HG03280 (cell line): ENCODE results near the gene TAF1C.
"Not testable (repeated sequence)": the region's sequence is repeated elsewhere in the genome, so short reads cannot be mapped to it uniquely, and the experiment has no call there.

Experiments used
- ATAC-seq: cut with Tn5 transposase; IDR thresholded peaks from one replicate; pipeline ENCODE4 v1.9.1; 2021; ENCODE audit warnings: mild to moderate bottlenecking, moderate library complexity; ENCODE audit not compliant: unreplicated experiment

The TAF1C gene, protein sequence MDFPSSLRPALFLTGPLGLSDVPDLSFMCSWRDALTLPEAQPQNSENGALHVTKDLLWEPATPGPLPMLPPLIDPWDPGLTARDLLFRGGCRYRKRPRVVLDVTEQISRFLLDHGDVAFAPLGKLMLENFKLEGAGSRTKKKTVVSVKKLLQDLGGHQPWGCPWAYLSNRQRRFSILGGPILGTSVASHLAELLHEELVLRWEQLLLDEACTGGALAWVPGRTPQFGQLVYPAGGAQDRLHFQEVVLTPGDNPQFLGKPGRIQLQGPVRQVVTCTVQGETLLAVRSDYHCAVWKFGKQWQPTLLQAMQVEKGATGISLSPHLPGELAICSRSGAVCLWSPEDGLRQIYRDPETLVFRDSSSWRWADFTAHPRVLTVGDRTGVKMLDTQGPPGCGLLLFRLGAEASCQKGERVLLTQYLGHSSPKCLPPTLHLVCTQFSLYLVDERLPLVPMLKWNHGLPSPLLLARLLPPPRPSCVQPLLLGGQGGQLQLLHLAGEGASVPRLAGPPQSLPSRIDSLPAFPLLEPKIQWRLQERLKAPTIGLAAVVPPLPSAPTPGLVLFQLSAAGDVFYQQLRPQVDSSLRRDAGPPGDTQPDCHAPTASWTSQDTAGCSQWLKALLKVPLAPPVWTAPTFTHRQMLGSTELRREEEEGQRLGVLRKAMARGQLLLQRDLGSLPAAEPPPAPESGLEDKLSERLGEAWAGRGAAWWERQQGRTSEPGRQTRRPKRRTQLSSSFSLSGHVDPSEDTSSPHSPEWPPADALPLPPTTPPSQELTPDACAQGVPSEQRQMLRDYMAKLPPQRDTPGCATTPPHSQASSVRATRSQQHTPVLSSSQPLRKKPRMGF

DNA sequence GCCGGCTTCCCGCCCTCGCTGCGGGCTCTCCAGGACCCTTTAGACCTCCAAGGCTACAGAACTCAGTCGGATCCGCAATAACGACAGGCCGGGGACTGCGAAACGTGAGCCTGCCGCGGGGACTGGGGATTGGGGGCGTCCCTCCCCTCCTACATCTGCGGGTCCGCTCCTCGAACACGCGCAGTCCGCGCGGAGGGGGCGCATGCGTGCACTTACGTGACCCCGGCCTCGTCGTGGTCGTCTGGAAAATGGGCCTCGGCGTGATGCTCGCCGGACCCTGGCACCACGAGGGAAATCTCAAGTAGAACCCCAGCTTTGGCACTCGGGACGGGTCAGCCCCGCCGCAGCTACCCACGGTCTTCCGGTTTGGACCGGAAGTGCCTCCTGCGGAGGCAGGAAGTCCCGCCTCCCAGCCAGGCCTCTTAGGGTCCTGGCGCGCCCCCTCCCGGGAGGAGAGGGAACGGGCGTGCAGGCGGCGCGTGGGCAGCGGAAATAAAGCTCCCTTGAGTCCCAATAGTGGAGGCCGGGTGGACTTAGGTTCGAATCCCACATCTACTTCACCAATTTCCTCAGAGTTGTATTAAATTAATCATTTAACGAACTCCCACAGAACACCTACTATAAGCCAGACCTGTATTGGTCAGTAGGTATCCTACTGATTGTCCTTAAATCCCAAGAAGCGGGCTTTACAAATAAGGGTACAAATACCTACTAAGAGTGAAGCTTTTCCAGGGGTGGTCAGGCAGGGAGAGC is at the start of gene TAF1C:
TSS of gene TAF1C (minus strand) at position 373 of the 753 bp plus-strand sequence. CDS start 2,069 bp downstream, outside the sequence.
- peak; percentile 99 for ATAC-seq

DNA sequence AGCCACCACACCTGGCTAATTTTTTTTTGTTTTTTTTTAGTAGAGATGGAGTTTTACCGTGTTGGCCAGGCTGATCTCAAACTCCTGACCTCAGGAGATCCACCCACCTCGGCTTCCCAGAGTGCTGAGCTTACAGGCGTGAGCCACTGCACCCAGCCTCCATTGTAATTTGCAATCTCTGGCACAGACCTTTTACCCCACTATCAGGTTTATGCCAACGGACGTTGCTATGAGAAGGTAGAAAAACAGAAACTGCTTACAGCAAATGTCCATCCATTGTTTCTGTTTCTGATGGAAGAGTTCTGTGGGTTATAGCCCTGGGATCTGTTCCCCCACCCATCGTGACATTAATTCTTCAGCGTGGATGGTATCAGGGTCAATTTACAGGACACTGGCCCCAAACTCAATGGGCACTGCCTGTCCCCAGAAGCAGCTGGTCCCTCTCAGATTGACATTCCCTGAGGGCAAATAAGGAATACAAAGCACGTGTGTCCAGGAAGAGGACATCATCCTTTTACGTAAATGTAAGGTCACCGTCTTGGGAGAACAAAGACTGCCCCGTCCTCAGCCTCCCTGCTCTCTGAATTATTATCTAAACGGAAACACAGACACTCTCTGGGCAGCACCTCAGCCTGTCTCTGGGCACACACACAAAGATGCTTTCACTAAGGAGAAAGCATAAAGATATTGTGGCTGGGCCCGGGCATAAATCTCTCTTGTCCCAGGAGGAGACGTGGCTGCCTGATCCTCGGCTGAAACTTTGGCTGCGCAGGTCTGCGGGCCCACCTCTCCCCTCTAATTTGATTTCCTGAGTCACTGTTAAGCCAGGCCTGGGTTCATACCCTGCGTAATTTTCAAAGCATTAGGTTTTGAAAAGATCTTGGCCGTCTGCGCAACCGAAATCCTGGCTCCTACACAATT is 47.7 kb upstream of the TAF1C start:
- no peak for ATAC-seq

DNA sequence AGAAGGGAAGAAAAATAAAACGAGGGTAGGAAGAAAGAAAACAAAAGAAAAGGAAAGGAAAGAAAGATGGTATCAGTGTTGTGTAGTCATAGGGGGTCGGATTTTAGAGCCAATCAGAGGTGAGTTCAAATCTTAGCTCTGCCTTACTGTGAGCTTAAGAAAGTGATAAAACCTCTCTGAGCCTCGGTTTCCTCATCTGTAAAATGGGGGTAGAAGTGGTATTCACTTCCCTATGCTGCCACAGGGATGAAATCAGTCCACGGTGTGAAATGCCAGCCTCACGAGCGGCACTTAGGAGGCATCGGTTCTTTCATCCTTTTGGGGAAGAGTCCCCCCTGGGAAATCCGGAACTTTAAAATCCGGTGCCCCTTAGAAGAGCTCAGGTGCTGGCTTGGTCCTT is 46.9 kb upstream of the TAF1C start:
- ATAC-seq = no peak

DNA sequence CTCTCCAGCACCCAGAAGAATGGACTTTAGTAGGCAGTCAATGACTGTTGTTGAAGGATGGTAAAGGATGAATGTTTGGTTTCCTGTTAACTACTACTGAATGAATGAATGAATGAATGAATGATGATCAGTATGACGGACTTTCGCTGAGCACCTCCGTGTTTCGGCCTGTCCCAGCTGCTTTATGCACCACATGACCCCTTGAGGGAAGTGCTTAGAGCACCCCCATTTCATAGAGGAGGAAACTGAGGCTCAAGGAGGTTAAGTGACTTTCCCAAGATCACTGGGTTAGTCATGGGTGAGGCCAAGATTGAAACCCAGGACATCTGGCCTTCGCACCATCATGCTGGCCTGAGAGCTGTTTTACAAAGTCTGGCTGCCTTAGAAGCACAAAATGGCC is 46.1 kb upstream of the TAF1C start:
- no peak for ATAC-seq

DNA sequence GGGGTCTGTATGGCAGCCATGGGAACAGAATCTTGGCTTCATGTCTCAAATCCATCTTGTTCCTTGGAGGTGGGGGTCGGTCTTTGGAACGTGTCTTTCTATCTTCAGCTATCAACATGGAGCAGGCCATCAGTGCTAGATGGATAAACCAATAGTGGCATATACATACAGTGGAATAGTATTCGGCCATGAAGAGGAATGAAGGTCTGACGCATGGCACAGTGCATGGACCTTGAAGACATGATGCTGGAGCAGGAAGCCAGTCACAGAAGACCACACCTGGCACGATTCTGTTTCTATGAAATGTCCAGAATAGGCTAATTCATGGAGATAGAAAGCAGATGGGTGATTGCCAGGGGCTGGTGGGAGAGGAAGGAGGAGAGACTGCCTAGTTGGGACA is 45.2 kb upstream of the TAF1C start:
- ATAC-seq = no peak

DNA sequence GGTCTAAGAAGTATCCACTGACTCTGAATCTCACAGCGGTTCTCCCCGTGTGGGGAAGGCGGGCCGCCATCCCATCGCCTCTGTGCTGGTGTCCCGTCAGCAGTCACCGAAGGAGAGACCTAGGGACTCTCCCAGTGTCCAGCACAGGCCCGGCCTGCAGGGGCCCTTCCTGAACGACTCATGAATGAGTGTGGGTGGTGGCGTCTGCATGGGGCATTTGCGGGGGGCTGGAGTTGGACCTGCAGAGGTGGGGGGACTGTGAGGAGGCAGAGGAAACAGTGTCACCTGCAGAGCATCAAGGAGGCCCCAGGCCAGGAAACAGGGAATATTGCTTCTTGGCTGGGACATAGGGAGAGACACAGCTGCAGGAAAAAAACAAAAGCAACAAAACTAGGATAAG is 42.6 kb upstream of the TAF1C start:
- ATAC-seq = no peak

DNA sequence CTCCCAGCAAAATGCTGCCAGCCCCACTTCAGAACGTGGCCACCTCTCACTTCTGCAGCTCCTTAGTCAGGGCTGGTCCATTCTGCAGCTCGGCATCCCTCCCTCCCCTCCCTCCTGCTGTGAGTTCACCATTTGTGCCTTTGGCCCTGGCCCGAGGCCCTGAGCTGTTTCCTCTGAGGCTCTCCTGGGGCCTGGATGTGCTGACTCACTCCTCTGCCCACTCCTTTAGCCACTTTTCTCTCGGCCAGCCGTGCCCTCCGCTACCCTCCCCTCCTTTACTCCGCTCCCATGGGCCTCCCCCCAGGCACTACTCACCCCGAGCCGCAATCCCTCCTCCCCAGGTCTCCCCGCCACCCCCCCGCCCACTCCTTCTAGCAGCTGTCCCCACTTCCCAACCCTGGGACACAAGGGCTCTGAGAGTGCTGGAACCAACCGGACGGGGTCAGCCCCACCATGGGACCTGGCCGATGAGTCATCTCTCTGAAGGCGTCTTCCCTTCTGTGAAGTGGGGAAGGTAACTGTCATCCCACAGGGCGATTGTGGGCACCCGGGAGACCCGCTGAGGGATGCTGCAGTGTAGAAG is 41.5 kb upstream of the TAF1C start:
- no peak for ATAC-seq

DNA sequence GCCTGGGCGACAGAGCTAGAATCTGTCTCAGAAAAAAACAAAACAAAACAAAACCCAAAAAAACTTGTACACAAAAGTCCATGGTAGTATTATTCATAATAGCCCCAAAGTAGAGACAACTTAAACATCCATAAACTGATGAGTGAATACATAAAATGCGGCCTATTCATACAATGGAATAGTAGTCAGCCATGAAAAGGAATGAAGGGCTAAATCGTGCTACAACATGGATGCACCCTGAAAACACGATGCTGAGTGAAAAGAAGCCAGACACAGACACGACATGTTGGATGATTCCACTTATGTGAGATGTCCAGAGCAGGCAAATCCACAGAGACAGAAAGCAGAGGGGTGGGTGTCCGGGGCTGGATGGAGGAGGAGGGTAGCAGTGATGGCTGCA is 40.7 kb upstream of the TAF1C start:
- no peak for ATAC-seq

DNA sequence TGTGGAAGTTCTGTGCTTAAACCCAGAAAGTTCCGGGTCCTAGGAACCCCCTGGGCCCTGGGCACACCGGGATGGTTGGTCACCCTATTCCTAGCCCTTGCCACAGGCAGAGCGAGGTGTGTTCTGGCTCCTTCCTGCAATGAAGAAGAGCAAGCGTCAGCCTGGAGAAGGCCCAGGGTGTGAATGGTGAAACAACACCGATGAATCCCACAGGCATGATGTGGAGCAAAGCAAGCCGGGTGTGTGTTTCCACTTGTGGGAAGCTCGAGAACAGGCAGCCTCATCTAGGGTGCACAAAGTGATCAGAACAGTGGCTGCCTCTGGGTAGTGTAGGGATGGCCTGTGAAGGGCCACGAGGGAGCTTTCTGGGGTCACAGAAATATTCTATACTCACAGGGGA is 39.2 kb upstream of the TAF1C start:
- ATAC-seq = no peak

DNA sequence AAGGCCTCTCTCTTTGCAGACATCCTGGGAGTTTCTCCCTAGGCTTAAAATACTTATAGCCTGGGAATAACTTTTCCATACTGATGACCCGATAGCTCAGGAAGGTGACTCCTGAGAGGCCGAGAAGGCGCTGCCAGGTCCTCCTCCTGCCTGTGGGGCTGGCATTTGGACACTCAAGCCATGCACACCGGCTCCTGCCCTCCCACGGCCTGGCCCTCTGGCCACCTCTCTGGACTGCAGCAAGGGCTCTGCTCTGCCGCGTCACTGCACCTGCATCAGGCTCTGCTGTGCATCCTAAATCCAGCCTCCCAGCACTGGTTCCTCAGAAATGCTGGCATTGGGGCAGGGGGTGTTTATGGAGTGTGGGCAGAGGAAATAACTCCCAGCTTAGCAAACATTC is 38.7 kb upstream of the TAF1C start:
- ATAC-seq = no peak

DNA sequence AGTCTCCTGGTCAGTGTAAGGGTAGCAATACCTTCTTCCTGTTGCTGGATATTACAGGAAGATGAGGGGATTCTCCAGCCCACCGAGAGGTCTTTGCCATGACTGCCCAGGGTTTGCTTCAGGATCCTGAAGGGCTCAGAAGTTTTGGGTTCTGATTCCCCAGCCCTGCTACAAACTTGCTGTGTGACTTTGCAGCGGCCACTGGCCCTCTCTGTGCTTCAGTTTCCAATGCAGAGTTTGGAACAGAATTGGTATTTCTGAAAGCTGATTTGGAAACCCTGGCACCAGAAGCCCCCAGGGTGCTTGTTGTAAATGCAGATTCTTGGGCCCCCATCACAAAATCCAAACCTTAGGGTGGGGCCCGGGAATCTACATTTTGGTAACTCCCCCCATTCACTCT is 38.3 kb upstream of the TAF1C start:
- ATAC-seq = no peak

DNA sequence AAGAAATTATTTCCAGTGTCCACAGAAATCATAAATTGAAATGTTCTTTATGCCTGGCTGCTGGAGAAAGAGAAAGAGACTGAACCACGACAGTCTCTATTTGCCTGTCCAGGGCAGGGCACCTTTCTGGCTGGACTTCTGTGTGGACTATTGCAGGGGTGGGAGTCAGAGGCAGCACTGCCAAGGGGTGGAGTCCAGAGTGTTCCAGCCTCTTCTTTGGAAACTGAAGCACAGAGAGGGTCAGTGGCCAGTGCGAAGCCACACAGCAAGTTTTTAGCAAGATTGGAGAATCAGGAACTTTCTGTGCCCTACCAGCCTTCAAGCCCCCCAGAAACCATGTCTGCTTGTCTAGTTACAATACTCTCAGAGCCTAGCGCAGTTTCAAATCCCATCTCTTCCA is 37.7 kb upstream of the TAF1C start:
- no peak for ATAC-seq

DNA sequence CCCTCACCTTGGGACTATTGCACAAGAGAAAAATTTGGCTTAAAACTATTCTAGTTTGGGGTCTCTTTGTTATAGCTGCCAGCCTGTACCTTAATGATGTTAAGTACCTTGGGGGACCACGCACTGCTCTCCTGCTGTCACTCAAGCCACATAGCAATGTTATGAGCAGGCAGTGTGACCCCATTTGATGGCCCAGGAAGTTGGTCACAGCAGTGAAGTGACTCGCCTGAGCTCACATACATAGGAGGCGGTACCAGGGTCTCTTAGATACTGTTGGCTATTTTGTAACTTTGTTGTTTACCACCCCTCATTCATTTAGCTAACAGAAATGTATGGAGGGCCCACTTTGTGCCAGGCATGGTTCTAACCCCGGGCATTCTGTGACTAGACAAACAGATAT is 36.6 kb upstream of the TAF1C start:
- no peak for ATAC-seq

DNA sequence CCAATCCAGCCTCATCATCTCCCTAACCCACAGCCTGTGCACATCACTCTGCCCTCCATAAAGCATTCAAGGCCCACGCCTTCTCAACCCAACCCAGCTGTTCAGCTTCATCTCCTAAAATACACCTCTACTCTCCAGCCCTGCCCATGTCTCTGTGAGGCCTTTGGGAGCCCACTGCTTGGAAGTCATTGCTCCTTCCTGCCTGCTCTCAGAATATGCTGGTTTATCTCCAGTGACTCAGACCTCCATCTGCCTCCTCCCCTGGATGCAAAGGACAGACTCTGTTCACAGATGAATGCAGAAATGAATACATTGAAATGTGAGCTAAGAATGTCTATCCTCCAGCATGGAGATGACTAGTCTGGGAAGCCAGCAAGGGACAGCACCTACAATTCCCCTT is 34.0 kb upstream of the TAF1C start:
- no peak for ATAC-seq

DNA sequence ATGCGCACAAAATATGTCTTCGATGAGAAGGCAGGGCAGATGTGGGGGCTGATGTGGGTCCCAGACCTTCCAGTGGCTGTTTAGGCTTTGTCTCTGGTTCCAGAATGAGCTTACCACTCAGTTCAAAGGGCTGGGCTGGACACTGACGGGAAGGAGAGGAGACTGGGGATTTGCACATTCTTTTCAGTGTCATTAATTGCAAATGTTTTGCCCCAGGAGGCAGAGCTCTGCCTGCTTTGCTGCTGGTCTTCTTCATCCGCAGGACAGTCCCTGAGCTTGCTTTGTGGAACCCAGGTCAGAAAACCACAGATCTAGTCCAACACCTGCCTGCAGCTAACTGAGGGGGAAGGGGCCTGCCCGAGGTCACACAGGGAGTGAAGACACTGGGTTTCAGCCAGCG is 32.1 kb upstream of the TAF1C start:
- no peak for ATAC-seq

DNA sequence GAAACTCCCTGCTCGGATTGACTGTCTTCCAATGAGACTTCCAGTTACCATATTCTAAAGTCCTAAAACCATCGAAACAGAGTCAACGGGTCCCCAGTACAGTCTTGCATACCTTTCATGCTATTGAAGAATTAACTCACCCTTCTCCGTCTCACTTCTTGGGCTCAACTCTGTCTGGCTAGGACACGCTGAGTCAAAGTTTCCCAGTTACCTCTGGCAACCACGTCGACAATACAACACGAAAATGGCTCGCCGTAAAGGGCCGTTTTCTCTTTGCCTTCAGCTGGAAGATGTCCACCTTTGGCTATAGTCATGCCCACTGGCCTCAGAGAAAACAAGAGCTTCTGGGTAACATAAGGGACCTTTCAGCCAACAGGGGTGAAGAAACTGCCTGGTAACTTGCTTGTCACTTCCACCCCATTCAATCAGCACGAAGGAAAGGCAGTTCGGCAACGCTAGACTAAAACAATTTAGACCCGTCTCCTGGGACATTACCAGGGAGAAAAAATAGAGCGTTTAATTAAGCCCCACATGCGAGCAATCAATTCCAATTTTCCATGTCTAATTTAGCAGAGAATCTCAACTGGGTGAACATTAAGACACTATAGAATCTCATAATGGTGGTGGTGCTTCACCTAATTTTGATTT is 31.4 kb upstream of the TAF1C start:
- ATAC-seq = no peak

DNA sequence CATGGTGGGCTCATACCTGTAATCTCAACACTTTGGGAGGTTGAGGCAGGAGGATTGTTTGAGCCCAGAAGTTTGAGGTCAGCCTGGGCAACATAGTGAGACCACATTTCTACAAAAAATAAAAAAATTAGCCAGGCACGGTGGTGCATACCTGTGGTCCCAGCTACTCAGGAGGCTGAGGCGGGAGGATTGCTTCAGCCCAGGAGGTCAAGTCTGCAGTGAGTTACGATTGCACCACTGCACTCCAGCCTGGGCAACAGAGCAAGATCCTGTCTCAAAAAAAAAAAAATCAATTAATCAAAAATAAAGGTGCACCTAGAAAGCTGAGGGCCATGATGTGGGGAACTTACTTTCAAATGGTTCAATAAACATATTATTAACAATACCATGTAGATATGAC is 29.3 kb upstream of the TAF1C start:
- not testable (repeated sequence) for ATAC-seq

DNA sequence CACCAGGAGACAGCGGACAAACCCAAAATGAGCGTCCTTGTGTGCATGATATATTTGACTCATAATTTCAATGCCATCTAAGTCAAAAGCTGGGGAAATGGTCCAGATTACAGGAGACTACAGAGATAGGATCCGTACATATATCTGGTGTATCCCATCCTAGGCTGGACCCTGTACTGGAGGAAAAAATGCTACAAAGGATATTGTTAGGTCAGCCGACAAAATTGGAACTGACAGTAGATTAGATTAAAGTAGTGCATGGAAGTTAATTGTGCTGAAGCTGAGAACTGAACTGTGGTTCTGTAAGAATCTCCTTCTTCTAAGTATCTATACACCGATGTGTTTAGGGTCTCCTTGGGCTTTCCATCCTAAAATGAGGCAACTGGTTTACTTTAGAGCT is 28.7 kb upstream of the TAF1C start:
- ATAC-seq = no peak

DNA sequence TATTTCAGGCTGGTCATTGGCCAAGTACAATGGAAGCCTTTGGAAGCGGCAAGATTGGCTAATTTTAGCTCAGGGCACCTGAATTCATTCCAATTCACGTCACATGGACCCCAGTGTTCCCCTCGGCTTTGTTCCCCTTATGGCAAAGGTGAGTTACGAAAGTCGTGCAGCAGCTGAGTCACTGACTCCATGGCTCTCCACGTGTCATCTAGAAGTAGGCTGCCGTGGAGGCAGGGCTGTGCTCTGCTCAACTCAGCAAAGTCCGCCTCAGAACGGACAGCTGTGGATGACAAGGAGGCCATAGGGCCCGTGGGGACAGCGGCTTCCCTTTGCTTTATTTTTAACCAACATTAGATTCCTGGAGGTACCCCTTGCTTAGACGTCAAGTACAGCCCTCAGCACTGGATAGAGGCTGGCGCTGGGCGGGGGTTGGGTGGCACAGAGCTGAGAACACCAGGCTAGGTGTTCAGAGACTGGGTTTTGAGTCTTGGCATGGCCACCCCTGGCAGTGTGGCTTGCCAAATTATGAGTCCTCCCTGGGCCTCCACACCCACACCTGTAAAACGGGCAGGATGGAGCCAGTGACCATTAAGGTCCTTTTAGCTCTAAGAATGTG is 27.7 kb upstream of the TAF1C start:
- ATAC-seq = no peak
